GM18951 (cell line): ENCODE measurements around the gene ZNF276.

ENCODE experiments used
- POLR2A ChIP-seq: IDR thresholded peaks from 4 replicates; pipeline ENCODE4 v1.6.1; 2011; ENCODE audit warnings: mild to moderate bottlenecking; ENCODE audit not compliant: insufficient read length, insufficient read depth; ENCODE audit errors: extremely low read depth
- in situ Hi-C: fragments of 300-500 bp; cut with MboI; formaldehyde crosslinking; loops from one replicate; pipeline ENCODE4 v1.12.0; 2022; ENCODE audit warnings: low sequenced_read_pairs, mixed read lengths, inconsistent platforms; ENCODE audit not compliant: unreplicated experiment

The ZNF276 gene

GRCh38 chr16:89784406-89784805 lies 63.1 kb downstream of the ZNF276 start:
- in situ Hi-C loops = no loop called here
- TF ChIP-seq POLR2A = no peak

GRCh38 chr16:89785523-89786155 lies 64.3 kb downstream of the ZNF276 start:
- no peak for TF ChIP-seq POLR2A
- in situ Hi-C loops = no loop called here

- in situ Hi-C loops = no loop called here
Measured at GRCh38 chr16:89786474-89787364, 65.4 kb downstream of the ZNF276 start.

DNA sequence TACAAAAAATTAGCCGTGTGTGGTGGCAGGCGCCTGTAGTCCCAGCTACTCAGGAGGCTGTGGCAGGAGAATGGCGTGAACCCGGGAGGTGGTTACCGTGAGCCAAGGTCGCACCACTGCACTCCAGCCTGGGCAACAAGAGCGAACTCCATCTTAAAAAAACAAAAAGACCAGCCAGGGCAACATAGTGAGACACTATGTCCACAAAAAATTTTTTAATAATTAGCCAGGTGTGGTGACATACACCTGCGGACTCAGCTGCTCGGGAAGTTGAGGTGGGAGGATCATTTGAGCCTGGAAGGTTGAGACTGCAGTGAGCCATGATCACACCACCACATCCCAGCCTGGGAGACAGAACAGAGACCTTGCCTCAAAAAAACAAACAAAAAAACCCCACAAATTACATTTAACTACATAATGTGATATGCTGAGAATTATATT lies 66.0 kb downstream of the ZNF276 start:
- TF ChIP-seq POLR2A = no peak
- in situ Hi-C loops = no loop called here

More at GRCh38 chr16:89786474-89787364, 65.4 kb downstream of the ZNF276 start:
- no peak for TF ChIP-seq POLR2A
